ENCODE data around the gene PPP2R5C.

- no peak for TF ChIP-seq CTCF (IDR thresholded peaks at IDR 0.05)
- no peak for TF ChIP-seq EP300 (IDR thresholded peaks at IDR 0.05; ENCODE audit: low read depth)
- no peak for TF ChIP-seq POLR2AphosphoS5 (IDR thresholded peaks at IDR 0.05)
Measured at GRCh38 chr14:101906645-101907044, 145.1 kb downstream of the PPP2R5C start.

Measured in transverse colon (tissue), 4 donors.